ENCODE results near the gene KCNQ5.
A peak's percentile ranks its signal among the peaks of the same experiment; 100 is the strongest.

KCNQ5 gene

DNA sequence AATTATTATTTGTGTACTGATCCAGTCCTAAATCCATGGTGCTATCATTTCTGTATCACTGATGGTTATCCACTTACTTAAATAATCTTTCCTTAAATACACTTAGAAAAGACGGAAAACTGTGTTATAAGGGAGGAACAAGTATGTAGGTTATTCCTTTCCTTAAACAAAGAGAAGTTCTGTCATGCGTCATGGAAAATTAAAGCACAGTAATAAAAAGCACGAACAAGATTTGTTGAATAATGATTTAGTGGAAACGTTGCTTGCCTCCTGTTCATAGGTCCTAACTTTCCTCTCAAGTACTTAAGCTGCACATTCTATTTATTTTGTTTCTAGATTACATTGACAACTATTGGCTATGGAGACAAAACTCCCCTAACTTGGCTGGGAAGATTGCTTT, 483.1 kb downstream of the KCNQ5 start:
- no peak for DNase-seq (ENCODE audit: low read depth in 4 of 4, low spot score in 1 of 4)

DNA sequence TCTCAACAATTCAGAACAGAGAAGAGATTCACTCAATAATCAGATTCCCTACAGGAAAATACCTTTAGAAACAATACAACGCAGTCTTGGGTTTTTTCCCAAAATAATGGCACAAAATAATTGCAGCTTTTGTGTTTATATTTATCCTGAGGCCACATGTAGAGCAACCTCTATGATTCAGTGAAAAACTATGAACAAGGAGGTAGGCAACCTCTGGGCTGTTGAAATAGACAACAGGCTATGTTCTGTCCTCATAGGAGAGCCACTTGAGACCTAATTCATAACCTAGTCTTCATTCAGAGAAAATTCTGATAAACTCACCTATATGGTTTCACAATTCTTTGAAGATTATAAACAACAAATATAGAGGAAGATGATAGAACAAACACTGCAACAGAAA, 485.2 kb downstream of the KCNQ5 start:
- DNase-seq (ENCODE audit: low read depth in 4 of 4, low spot score in 1 of 4) = no peak

DNA sequence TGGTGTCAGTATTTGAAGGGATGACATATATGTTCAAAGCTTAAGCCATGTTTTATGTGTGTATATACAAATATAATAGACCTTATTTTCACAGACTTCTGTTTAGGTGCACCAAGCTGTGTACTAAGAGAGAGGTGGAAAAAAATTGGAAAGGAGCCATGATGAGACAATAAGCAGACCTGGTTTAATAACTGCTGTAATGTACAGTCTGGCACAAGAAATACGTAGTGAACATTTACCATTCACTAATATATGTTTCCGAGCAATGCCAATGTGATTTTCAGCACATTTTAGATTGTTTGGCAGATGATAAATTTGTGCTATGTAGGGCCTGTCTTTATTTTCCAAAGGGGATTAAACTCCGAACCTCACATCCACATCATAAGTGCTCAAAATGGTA, 487.1 kb downstream of the KCNQ5 start:
- DNase-seq (ENCODE audit: low read depth in 4 of 4, low spot score in 1 of 4) = no peak

GRCh38 chr6:73109659-73110058, 487.8 kb downstream of the KCNQ5 start:
- no peak for DNase-seq (ENCODE audit: low read depth in 4 of 4, low spot score in 1 of 4)

GRCh38 chr6:73116330-73116729, 494.5 kb downstream of the KCNQ5 start:
- DNase-seq (ENCODE audit: low read depth in 4 of 4, low spot score in 1 of 4) = no peak

GRCh38 chr6:73121421-73121993, 499.6 kb downstream of the KCNQ5 start:
- no peak for DNase-seq (ENCODE audit: low read depth in 4 of 4, low spot score in 1 of 4)

DNA sequence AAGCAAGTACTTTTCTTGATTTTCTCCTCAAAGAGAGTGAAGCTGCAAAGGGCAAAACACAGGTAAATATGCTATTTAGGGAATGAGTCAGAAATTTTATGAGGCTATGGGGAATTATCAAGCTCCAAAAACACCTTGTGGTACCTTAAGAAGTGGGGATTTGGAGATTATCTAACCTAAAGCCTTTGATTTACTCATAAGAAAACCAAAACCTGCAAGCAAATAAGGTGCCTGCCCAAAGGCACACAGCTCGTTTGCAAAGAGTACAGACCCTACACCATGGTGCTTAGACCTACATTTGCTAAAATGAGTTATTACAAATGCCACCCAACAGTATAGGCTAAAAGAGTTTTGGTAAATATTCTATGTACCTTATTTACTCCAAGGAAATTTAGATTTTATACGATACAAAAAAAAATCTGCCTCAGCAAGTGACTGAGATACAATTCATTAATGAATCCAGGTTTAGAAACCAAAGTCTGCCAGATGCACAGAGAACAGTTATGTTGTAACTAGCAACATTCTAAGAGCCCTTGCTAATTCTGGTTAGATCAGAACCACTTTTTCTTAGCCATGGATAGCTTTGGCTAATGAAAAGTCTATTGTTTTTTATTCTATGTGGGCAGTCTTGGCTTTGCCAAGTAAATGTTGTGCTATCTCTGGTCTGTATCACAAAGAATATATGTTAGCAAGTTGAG, 501.9 kb downstream of the KCNQ5 start:
- no peak for DNase-seq (ENCODE audit: low read depth in 4 of 4, low spot score in 1 of 4)

DNA sequence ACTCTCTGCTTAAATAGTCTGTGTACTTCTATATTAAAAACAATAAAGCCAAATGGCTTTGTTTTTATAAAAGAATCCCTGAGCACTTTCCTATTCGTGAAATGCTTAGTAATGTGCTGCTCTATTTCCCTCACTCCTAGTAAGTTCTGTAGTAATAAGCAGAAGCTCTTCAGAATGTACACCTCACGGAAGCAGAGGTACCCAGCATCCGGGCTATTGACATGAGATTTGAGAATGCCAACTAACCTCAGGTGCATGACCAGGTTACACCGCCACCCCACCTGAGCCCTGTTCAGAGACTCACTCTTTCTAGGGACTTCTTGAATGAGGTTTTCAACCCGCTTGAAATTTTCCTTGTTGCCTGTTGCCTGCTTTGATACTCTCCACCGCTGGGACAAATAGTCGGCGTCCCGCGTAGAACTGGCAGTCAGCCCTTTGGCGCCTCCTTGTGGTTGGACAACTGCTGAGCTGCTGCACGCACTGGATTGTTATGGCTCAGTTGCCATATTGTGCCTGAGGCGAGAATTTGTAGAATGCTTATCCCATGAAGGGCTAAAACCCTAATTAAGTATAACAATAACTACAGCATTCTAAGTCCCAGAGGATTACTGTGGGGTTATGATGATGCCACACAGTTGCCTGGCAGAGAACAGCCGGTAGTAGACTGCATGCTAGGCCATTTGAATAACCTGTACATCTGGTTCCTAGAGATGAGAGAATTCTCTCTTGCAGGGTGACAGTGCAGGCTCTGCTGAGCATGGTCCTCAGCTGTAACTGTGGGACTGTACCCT, 508.0 kb downstream of the KCNQ5 start:
- DNase-seq (ENCODE audit: low read depth in 4 of 4, low spot score in 1 of 4) = peak; percentile 70 to 88 (median 77)

- no peak for DNase-seq (ENCODE audit: low read depth in 4 of 4, low spot score in 1 of 4)
These were observed 509.8 kb downstream of the KCNQ5 start for GRCh38 chr6:73131706-73132105.

DNA sequence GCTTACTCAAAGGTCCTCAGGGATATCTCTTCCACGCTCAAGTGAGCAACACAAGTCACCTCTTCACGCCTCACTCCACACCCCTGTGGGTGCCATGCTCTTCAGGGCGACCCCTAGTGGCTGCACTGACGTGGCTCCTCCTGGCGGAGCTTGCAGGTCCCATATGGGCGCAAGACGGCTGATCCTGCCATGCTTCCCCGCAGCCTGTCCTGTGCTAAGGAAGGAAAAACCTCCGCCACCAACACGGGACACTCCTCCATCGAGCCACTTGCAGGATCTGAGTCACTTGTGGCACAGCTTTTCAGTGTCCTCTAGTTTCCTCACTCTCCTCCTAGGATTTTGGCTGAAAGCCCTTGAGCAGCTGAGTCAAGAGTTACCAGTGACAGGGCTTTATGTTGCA, 512.7 kb downstream of the KCNQ5 start:
- peak in 1 of 4 experiments; percentile 18 for DNase-seq (ENCODE audit: low read depth in 4 of 4, low spot score in 1 of 4)

DNA sequence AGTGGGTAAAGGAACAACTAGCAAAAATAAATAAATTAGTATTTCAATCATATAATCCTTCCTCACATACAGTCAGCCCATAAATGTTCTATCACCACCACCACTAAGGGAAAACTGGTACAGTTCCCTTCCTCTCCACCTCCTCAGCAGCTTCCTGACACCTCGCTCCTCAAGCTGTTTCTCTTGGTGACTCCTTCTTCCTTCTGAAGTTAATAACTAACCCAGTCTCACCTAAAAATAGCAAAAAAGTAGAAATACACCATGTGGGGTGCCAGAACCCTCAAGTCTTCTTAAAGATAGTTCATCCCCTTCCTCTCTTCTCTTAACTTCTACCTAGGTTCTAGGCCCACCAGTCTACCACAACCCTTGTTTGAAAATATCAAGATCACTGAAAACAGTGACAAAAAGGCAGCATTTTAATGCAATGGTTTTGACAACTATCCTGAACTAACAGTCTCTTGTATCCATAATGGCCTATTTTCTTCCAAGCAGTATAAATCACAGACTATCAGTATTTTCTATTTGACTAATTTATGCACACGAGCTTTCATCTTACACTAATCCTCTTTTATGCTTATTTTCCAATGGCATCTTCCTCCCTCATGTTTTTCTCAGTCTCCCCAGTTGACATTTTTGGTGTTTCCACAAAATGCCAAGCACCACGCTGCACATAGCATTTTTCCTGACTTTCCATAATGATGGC, 518.0 kb downstream of the KCNQ5 start:
- no peak for DNase-seq (ENCODE audit: low read depth in 4 of 4, low spot score in 1 of 4)

GRCh38 chr6:73143551-73143950, 521.7 kb downstream of the KCNQ5 start:
- DNase-seq (ENCODE audit: low read depth in 4 of 4, low spot score in 1 of 4) = no peak

- DNase-seq (ENCODE audit: low read depth in 4 of 4, low spot score in 1 of 4) = no peak
These were observed 522.7 kb downstream of the KCNQ5 start for GRCh38 chr6:73144516-73144915.

DNA sequence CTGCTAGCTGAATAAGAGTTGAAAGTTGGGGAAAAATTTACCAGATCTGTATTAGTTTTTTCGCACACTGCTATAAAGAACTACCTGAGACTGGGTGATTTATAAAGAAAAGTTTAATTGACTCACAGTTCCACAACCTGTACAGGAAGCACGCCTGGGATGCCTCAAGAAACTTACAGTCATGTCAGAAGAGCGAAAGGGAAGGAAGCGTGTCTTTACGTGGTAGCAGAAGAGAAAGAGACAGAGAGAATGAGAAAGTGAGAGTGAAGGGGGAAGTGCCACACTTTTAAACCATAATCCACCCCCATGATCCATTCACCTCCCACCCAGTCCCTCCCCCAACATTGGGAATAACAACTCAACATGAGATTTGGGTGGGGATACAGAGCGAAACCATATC, 523.8 kb downstream of the KCNQ5 start:
- no peak for DNase-seq (ENCODE audit: low read depth in 4 of 4, low spot score in 1 of 4)

DNA sequence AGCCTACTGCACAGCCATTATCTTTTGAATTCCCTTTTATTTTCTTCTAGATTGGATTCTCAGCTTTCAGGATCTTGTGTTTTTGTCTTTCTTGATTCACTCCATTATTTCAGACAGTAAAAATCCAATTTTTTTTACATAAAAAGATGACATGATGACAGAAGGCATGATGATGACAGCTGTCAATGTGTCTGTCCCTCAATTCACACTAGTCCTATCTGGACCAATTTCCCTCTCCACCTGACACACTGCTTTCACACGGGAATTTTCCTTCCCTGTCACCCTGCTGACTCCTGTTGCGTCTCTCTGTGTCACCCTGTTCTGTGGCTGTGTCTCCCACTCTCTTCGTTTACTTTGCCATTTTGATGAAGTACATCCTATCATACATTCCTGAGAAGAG, 529.9 kb downstream of the KCNQ5 start:
- DNase-seq (ENCODE audit: low read depth in 4 of 4, low spot score in 1 of 4) = no peak

GRCh38 chr6:73152556-73152955, 530.7 kb downstream of the KCNQ5 start:
- DNase-seq (ENCODE audit: low read depth in 4 of 4, low spot score in 1 of 4) = no peak

DNA sequence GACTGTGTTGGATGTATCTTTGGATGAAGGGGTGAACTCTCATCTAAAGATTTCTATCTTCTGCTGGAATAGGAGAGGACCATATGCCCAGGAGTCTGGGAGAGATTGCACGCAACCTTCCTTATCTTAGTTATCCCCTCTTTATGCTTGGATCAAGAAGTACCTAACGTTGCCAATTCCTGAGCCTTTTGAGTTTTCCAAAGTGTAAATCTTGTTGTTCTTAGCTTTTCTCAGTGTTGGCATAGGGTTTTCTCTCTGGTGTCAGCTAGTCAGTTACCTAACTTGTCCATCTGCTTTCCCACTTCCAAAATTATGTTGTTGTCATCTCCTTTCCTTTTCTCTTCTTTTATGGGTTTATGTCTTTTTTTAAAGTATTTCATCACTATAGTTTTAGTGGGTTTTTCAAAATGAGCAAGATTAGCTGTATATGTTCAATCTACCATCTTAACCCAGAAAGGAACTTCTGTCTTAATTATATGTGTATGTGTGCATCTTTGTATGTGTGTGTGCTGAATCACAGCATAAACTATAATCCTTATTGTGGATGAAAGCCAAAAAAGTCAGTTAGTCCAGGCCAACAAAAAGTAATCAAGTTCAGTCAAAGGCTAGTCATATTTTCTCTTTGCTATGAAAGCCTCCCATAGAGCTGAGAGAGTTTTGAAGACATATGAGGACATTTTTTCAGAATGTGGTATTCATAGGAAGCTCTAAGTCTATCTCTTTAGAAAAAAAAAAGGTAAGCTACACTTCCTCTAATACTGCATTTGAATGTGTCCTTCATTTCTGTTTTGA, 531.3 kb downstream of the KCNQ5 start:
- DNase-seq (ENCODE audit: low read depth in 4 of 4, low spot score in 1 of 4) = no peak

GRCh38 chr6:73156793-73157767, 535.2 kb downstream of the KCNQ5 start:
- DNase-seq (ENCODE audit: low read depth in 4 of 4, low spot score in 1 of 4) = no peak

- no peak for DNase-seq (ENCODE audit: low read depth in 4 of 4, low spot score in 1 of 4)
These were observed 536.0 kb downstream of the KCNQ5 start for GRCh38 chr6:73157870-73158269.

GRCh38 chr6:73169111-73169510, 547.2 kb downstream of the KCNQ5 start:
- no peak for DNase-seq (ENCODE audit: low read depth in 4 of 4, low spot score in 1 of 4)
